ENCODE results near the gene FANK1. TPM values are rescaled to one million over a fixed set of nuclear protein-coding genes. Genes with fewer than 3 reads are reported as not detected.
A peak's percentile ranks its signal among the peaks of the same experiment; 100 is the strongest.
"Not testable (repeated sequence)": the region's sequence is repeated elsewhere in the genome, so short reads cannot be mapped to it uniquely, and the experiment has no call there.

FANK1 gene, protein sequence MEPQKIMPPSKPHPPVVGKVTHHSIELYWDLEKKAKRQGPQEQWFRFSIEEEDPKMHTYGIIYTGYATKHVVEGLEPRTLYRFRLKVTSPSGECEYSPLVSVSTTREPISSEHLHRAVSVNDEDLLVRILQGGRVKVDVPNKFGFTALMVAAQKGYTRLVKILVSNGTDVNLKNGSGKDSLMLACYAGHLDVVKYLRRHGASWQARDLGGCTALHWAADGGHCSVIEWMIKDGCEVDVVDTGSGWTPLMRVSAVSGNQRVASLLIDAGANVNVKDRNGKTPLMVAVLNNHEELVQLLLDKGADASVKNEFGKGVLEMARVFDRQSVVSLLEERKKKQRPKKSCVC
- polyA plus RNA-seq (2012; rRNA removed), result 12.3 and 13.6 TPM in 2 replicates
- polyA plus RNA-seq (2012; cell fraction: cytosol; rRNA removed), result 13.2 and 17.7 TPM in 2 replicates
- 19.2 and 26.8 TPM in 2 replicates for polyA plus RNA-seq (2012; cell fraction: nucleus; rRNA removed)

DNA sequence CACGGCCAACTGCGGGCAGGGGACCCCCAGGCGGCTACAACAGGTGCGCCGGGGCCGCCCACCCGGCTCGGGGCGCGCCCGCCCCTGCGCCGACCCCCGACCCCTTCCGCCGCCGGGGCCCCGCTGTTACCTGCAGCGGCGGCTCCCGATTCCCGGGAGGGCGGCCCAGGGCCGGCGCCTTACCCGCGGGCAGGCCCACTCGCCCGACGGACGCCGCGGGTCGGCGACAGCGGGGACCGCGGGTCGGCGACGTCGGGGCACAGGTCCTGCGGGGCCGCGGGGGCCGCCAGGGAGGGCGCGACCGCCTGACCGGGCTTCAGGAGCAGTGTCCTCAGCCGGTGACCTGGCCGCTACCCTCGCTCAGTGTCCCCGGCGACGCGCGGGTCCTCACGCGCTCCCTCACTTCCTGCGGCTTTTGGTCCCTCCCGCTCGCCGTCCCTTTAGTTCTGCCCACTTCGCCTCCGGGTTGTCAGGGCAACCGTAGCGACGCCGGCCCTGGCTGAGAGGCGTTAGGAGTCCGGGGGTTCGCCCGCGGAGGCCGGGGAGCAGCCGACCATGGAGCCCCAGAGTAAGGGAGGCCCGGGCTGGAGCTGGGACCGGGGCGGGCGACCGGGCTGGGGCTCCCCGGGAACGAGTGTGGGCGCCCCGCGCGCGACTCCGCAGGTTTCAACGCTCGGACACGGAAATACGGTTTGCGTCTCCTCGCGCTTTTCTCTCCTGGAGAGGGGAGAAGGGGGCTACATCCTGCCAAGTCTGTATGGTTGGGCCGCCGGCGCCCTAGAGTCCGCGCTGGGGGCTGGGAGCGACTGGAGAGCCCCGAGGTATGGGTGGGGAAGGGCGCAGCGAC is at the start of gene FANK1:
TSS of gene FANK1 (plus strand) at position 477 of the 847 bp plus-strand sequence. CDS start at position 556, 79 bp downstream.
- H4K20me1 ChIP-seq (ENCODE audit: insufficient read depth); CTCF ChIA-PET; H3K4me1 ChIP-seq (ENCODE audit: control insufficient read depth in 1 of 2, insufficient read depth in 2 of 2, low read depth in 1 of 2, low read length in 1 of 2); H3K9me3 ChIP-seq; H3K9me2 ChIP-seq; H3K36me3 ChIP-seq (replicated peaks in 1 of 2; ENCODE audit: control insufficient read depth in 1 of 2, insufficient read depth in 2 of 2, low read length in 1 of 2); POLR2A ChIA-PET; H3K27me3 ChIP-seq (ENCODE audit: insufficient read depth); H3F3A ChIP-seq (replicated peaks; ENCODE audit: insufficient read depth): not testable (repeated sequence)
- Histone ChIP-seq H3K27ac (ENCODE audit: low read depth in 2 of 2, low read length in 1 of 2) (peak within 1 kb of the TSS; percentile 48 to 65), H3K4me2 (peak within 1 kb of the TSS; percentile 87), H3K4me3 (ENCODE audit: low read depth in 2 of 2, low read length in 1 of 2) (peak within 1 kb of the TSS; percentile 83 to 88), H3K79me2 (ENCODE audit: insufficient read depth) (peaks cover 55% of the 10 kb centered on the region), H2AFZ (ENCODE audit: low read depth) (peak within 1 kb of the TSS; percentile 95), H3K9ac (peak within 1 kb of the TSS; percentile 64)
- TF ChIP-seq GABPA (IDR thresholded peaks at IDR 0.05; ENCODE audit: low read depth), result peak; percentile 36; the same call in 1 of the 2 replicates
- TF ChIP-seq SIN3A (IDR thresholded peaks at IDR 0.05; ENCODE audit: borderline replicate concordance, low read depth, low read length), result peak; percentile 76; the same call in 1 of the 2 replicates
- TF ChIP-seq, protein P1, sequence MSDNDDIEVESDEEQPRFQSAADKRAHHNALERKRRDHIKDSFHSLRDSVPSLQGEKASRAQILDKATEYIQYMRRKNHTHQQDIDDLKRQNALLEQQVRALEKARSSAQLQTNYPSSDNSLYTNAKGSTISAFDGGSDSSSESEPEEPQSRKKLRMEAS (IDR thresholded peaks at IDR 0.05; ENCODE audit: low read depth), result peak; percentile 64; the same call in 1 of the 2 replicates
- peak; percentile 14; the same call in 1 of the 2 replicates for TF ChIP-seq YY1 (IDR thresholded peaks at IDR 0.05; ENCODE audit: low read depth)
- 0 out of 2 replicates have a peak, but pooled peaks have one; percentile 25 for TF ChIP-seq ELF1 (IDR thresholded peaks at IDR 0.05)
- TF ChIP-seq MXI1 (IDR thresholded peaks at IDR 0.05; ENCODE audit: low read depth, low read length), result peak; percentile 77
- 29% methylated on average over 81 of the region's 106 CpGs for WGBS (ENCODE audit: low lambda C conversion rate)
- peak; percentile 87 for DNase-seq

DNA sequence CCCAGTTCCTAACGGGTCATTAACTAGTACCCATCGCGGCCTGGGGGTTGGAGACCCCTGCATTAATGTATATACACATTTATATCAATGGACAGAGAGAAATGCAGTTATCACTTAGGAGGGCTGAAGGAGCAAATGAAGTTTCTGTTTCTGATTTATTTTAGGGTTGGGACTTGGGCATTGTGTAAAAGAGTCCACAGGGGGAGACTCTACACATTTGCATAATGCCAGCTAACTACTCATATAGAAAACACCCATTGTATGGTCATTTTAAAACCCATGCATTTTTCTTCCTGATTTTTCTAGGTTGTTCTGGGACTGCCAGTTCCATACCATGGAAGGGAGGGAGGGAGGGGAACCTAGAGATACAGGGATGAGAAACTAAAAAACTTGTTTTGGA is 49.5 kb upstream of the FANK1 start:
- Histone ChIP-seq H3K4me1 (ENCODE audit: control insufficient read depth in 1 of 2, insufficient read depth in 2 of 2, low read depth in 1 of 2, low read length in 1 of 2) (peaks cover 0 to 2% of the 10 kb centered on the region in 2 experiments; a peak in 1 of 4 replicates), H2AFZ (ENCODE audit: low read depth) (no peak overlapping the region), H3K79me2 (ENCODE audit: insufficient read depth) (no peaks in the 10 kb centered on the region), H3K36me3 (replicated peaks in 1 of 2; ENCODE audit: control insufficient read depth in 1 of 2, insufficient read depth in 2 of 2, low read length in 1 of 2) (peaks cover 34 to 54% of the 10 kb centered on the region in 2 experiments), H3K9ac (no peak overlapping the region), H3K9me3 (no peaks in the 10 kb centered on the region), H3K27ac (ENCODE audit: low read depth in 2 of 2, low read length in 1 of 2) (no peak overlapping the region), H3K4me2 (no peak overlapping the region), H3K27me3 (ENCODE audit: insufficient read depth) (no peaks in the 10 kb centered on the region), H3F3A (replicated peaks; ENCODE audit: insufficient read depth) (no peaks in the 10 kb centered on the region), H3K4me3 (ENCODE audit: low read depth in 2 of 2, low read length in 1 of 2) (no peak overlapping the region), H4K20me1 (ENCODE audit: insufficient read depth) (no peaks in the 10 kb centered on the region), H3K9me2 (no peaks in the 10 kb centered on the region)
- CTCF ChIA-PET, result no interaction called here
- no peak for DNase-seq
- WGBS (ENCODE audit: low lambda C conversion rate), result 92% methylated on average over 3 of the region's 3 CpGs
- POLR2A ChIA-PET, result no interaction called here
- no peak for TF ChIP-seq GATA2 (CRISPR knock-in tag; IDR thresholded peaks at IDR 0.05)
- TF ChIP-seq YY1 (IDR thresholded peaks at IDR 0.05; ENCODE audit: low read depth), result no peak
- TF ChIP-seq ELF1 (IDR thresholded peaks at IDR 0.05), result no peak
- no peak for TF ChIP-seq RXRA (IDR thresholded peaks at IDR 0.05; ENCODE audit: borderline replicate concordance, low read depth)
- TF ChIP-seq, protein P2, sequence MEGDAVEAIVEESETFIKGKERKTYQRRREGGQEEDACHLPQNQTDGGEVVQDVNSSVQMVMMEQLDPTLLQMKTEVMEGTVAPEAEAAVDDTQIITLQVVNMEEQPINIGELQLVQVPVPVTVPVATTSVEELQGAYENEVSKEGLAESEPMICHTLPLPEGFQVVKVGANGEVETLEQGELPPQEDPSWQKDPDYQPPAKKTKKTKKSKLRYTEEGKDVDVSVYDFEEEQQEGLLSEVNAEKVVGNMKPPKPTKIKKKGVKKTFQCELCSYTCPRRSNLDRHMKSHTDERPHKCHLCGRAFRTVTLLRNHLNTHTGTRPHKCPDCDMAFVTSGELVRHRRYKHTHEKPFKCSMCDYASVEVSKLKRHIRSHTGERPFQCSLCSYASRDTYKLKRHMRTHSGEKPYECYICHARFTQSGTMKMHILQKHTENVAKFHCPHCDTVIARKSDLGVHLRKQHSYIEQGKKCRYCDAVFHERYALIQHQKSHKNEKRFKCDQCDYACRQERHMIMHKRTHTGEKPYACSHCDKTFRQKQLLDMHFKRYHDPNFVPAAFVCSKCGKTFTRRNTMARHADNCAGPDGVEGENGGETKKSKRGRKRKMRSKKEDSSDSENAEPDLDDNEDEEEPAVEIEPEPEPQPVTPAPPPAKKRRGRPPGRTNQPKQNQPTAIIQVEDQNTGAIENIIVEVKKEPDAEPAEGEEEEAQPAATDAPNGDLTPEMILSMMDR (IDR thresholded peaks at IDR 0.05), result no peak
- TF ChIP-seq FOXJ3 (CRISPR knock-in tag; IDR thresholded peaks at IDR 0.05), result no peak
- TF ChIP-seq NFIC (IDR thresholded peaks at IDR 0.05; ENCODE audit: borderline replicate concordance), result no peak
- TF ChIP-seq, protein P3, sequence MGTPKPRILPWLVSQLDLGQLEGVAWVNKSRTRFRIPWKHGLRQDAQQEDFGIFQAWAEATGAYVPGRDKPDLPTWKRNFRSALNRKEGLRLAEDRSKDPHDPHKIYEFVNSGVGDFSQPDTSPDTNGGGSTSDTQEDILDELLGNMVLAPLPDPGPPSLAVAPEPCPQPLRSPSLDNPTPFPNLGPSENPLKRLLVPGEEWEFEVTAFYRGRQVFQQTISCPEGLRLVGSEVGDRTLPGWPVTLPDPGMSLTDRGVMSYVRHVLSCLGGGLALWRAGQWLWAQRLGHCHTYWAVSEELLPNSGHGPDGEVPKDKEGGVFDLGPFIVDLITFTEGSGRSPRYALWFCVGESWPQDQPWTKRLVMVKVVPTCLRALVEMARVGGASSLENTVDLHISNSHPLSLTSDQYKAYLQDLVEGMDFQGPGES (IDR thresholded peaks at IDR 0.05; ENCODE audit: low read depth, low read length), result no peak

Data from SK-N-SH (cell line).